Measurements from ENCODE around the gene ATP6V0A1.
"Not testable (repeated sequence)": the region's sequence is repeated elsewhere in the genome, so short reads cannot be mapped to it uniquely, and the experiment has no call there.

ATP6V0A1 gene

GRCh38 chr17:42458497-42459255 lies at the start of gene ATP6V0A1:
ATP6V0A1 (plus strand) TSS chr17:42458878; CDS start chr17:42460895, 2,017 bp downstream.
- DNase-seq: peak; percentile 86

GRCh38 chr17:42409523-42410318 lies 49.0 kb upstream of the ATP6V0A1 start:
- no peak for DNase-seq

- DNase-seq: no peak
These were observed 48.4 kb upstream of the ATP6V0A1 start for GRCh38 chr17:42410319-42410685.

- DNase-seq: no peak
These were observed 47.3 kb upstream of the ATP6V0A1 start for GRCh38 chr17:42411361-42411760.

GRCh38 chr17:42411905-42412679 lies 46.6 kb upstream of the ATP6V0A1 start:
- no peak for DNase-seq

- no peak for DNase-seq
These were observed 45.1 kb upstream of the ATP6V0A1 start for GRCh38 chr17:42413464-42414040.

- DNase-seq: peak; percentile 39
These were observed 43.8 kb upstream of the ATP6V0A1 start for GRCh38 chr17:42414704-42415409.

GRCh38 chr17:42417981-42418380 lies 40.7 kb upstream of the ATP6V0A1 start:
- not testable (repeated sequence) for DNase-seq

- DNase-seq: no peak
These were observed 37.6 kb upstream of the ATP6V0A1 start for GRCh38 chr17:42421136-42421506.

GRCh38 chr17:42421507-42422338 lies 37.0 kb upstream of the ATP6V0A1 start:
- no peak for DNase-seq

- DNase-seq: peak; percentile 19
These were observed 36.2 kb upstream of the ATP6V0A1 start for GRCh38 chr17:42422412-42422957.

- peak; percentile 21 for DNase-seq
These were observed 35.5 kb upstream of the ATP6V0A1 start, which contains the start of gene CAVIN1 for GRCh38 chr17:42422958-42423712. CAVIN1 (minus strand) TSS chr17:42423256; CDS start chr17:42423097, 159 bp downstream.

- no peak for DNase-seq
These were observed 34.9 kb upstream of the ATP6V0A1 start for GRCh38 chr17:42423766-42424165.

- no peak for DNase-seq
These were observed 33.6 kb upstream of the ATP6V0A1 start for GRCh38 chr17:42424991-42425610.

GRCh38 chr17:42428141-42428944 lies 30.3 kb upstream of the ATP6V0A1 start:
- DNase-seq: peak; percentile 68

GRCh38 chr17:42429726-42430447 lies 28.8 kb upstream of the ATP6V0A1 start:
- no peak for DNase-seq

- DNase-seq: no peak
These were observed 26.9 kb upstream of the ATP6V0A1 start for GRCh38 chr17:42431758-42432161.

GRCh38 chr17:42436391-42436790 lies 22.3 kb upstream of the ATP6V0A1 start:
- no peak for DNase-seq
